Ureter (tissue), 1 donor: ENCODE measurements around the gene CR2. TPM values are rescaled to one million over a fixed set of nuclear protein-coding genes. Genes with fewer than 3 reads are reported as not detected.
"Not testable (repeated sequence)": the region's sequence is repeated elsewhere in the genome, so short reads cannot be mapped to it uniquely, and the experiment has no call there.

Experiments used
- DNase-seq: peaks from one replicate; pipeline ENCODE4 v3.0.0-alpha.2; 2020; ENCODE audit warnings: low spot score
- total RNA-seq: library from RNA; stranded (reverse); gene quantifications from one replicate; pipeline ENCODE4 v1.2.4, GENCODE V29; 2023
- donor health status: DM: yes; HTN: yes; CAD: no.

The CR2 gene
- total RNA-seq, 1 donor from 2014 or later, result not detected

DNA sequence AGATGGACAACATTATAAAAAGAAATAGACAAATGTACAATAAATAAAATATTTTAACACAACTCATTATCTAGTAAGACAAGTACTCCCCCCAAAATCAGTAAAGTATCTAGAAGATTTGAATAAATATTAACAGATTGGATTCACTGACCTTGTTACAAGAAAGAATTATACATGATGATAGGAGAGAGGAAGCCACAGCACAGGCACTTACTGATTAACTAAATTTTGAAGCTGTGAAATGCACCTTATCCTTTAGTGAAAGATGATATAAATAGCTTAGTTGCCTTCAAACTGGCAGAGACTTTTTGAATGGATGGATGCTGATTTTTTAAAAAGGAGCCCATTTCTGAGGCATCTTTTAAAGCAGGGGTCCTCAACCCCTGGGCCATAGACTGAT lies 50.3 kb downstream of the CR2 start:
- no peak for DNase-seq

DNA sequence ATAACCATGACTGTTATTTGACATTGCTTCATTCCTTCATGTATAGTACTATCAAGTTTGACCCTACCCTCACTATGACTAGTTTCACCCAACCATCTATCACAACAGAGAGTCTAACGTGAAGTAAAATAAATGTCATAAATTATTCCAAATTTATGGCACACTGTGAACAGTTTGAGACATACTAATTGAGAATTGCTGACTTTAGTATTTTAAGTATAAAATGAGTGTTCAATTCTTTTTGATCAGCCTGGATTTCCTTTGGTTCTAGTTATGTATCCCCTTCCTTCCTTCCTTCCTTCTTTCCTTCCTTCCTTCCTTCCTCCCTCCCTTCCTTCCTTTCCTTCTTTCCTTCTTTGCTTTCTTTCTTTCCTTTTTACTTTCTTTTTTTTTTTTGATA lies 56.3 kb downstream of the CR2 start:
- no peak for DNase-seq

DNA sequence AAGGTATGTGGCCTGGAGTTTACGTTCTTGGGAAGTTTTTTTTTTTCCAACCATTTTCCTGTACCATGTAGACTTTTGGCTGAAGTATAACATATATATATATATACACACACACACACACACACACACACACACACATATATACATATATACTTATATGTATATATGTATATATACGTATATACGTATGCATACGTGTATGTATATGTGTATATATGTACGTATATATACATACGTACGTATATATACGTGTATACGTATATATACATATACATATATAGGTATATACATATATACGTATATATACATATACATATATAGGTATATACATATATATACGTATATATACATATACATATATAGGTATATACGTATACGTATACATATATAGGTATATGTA lies 60.8 kb downstream of the CR2 start:
- no peak for DNase-seq

DNA sequence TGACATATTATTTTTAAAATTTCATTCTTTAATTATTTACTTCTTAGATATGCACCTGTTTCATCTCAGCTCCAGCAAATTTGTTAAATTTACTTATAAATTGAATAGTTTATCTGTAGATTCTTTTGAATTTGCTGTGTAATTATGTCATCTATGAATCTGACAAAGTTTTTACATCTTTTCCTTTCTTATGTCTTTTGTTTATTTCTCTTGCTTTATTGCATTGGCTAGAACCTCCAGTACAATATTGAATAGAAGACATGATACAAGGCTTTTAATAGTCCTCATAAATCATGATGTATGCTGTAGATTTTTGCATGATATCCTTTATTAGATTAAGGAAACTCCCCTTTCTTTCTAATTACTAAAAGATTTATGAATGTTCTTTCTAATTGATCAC lies 62.6 kb downstream of the CR2 start:
- DNase-seq, result no peak

DNA sequence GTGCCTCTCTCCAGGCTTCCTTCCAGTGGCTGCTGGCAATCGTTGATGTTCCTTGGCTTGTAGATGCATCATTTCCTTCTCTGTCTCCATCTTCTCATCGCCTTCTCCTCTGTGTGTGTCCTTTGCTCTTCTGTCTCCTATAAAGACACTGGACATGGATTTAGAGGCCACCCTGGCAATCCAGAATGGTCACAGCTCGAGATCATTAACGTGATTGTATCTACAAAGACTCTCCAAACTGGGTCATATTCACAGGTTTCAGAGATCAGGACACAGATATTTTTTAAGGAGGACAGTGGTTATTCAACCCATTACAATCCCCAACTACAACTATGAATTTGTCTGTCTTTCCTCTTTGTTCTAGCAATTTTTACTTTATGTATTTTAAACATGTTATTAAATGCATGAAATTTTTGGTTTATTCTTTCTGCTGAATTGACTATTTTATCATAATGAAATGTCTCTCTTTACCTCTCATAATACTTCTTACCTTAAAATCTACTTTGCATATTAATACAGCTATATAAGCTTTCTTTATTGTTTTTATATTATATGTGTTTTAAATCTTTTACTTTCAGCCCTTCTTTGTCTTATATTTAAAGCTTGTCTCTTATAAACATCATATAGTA lies 64.6 kb downstream of the CR2 start:
- no peak for DNase-seq

DNA sequence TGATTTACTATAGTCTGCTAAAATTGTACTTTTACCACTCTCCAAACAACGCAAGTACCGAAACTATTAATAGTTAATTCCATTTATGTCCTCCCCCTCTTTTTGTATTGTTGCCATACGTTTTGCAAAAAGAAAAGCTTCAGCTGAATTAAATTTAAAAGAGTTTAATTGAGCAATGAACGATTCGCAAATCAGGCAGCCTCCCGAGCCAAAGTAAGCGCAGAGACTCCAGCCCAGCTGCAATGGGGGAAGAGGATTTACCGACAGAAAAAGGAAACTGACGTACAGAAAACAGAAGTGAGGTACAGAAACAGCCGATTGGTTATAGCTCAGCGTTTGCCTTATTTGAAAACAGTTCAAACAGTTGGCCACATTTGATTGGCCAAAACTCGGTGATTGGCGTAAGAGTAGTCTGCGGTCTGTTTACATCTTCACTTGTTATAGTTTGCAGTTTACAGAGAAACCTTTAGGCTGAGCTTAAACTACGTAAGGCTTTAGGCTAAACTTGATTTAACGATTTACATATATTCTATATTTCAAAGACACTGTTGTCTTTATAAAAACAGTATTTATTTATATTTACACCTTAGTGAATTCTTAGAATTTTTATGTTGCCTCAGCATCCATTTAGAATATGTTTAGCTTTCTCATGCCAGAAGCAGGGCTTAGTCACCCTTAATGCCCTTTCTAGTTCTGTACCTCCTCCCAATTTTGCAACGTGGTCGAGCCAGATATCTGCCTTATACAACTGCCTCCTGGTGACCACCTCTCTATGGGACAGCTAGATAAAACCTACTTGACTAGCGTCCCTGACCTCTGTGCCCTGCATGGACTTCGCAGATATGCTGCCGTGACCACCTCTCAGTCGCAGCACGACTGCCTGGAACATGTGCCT lies 65.6 kb downstream of the CR2 start:
- no peak for DNase-seq

DNA sequence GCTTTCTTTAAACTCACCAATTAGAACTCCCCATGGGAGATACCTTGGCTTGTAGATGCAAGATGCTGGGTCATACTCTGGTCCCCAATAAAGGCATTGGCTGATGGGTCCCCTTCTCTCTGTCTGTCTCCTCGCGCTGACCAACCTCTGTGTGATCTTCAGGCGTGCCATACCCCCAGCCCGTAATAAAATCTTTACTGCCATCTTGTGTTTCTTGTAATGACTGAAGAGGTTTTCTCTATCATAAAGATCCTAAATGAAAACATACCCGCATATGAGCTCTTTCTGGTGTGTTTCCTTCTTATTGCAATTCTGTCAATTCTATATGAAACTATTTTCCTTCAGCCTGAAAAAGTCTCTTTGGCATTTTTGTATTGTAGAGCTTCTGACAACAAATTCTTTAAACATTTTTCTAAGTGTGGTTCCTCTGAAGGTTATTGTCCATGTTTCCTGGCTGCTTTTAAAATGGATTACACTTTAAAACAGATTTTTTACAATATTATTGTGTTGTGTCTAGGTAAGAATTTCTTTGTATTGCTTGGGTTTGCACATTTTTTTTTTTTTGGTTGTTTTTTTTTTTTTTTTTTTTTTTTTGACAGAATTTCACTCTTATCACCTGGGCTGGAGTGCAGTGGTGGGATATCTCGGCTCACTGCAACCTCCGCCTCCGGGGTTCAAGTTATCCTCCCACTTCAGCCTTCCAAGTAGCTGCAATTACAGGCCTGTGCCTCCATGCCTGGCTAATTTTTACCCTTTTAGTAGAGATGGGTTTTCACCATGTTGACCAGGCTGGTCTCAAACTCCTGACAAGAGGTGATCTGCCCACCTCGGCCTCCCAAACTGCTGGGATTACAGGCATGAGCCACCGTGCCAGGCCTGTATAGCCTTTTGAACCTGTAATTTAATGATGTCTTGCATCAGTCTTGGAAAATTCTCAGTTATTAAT lies 66.5 kb downstream of the CR2 start:
- DNase-seq, result not testable (repeated sequence)

DNA sequence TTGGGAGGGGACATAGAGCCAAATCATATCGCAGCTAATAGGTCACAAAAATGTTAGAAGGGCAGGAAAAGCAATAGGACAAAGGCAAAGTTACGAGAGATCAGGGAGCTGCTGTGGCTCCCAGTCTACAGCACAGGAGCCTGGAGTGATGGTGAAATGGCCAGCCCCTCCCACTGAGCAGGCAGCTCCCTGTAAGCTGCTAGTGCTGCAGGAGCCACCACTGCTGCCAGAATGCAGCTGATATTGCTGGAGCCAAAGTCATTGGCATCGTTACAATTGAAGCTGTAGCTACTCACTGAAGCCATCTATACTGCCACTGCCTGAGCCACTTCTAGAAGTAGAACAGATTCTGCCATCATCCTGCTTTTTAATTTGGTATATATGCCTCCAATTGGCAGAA lies 71.1 kb downstream of the CR2 start:
- DNase-seq, result not testable (repeated sequence)

DNA sequence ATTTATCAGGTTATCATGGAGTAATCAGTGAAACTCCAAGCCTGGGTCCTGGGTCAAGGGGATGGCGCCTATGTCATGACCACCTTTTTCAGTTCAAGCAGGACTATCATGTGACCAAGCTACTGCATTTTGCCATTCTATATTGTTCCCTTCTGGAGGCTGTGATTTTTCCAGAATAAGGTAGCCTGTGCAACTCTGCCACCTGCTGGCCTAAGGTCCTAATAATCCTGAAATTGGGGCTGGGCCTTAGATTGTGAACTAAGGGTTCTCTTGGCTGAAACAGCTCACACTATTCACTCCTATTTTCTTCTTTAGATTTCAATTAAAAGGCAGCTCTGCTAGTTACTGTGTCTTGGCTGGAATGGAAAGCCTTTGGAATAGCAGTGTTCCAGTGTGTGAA lies 74.3 kb downstream of the CR2 start:
- DNase-seq, result not testable (repeated sequence)

DNA sequence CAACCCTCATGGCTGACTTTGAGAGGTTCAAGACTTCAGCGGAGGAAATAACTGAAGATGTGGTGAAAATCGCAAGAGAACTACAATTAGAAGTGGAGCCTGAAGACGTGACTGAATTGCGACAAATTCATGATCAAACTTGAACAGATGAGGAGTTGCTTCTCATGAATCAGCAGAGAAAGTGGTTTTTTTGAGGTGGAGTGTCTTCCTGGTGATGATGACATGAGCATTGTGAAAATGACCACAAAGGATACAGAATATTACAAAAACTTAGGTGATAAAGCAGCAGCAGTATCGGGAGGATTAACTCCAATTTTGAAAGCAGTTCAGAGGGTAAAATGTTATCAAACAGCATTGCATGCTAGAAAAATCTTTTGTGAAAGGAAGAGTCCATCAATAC lies 82.1 kb downstream of the CR2 start:
- DNase-seq, result not testable (repeated sequence)

Other genes with a start within 250 kb of the CR2 start
- gene CD55, start 132.7 kb upstream of the CR2 start, total RNA-seq, result 89.0 TPM
- 3.1 TPM for gene CR1, start 41.8 kb downstream of the CR2 start, total RNA-seq
- not detected for gene CR1L, start 190.8 kb downstream of the CR2 start, total RNA-seq